C4-2B (cell line): ENCODE results near the gene TBC1D9.
A peak's percentile ranks its signal among the peaks of the same experiment; 100 is the strongest.

Experiments
- H3K27ac ChIP-seq: fragments of 450-650 bp; 2 replicates; pipeline ENCODE4 v1.5.1; 2017
- ZFX ChIP-seq: fragments of 450-650 bp; IDR thresholded peaks from 2 replicates; pipeline ENCODE4 v1.6.1; 2017
- TF ChIP-seq, protein P1 (sequence below): fragments of 450-650 bp; conservative IDR thresholded peaks from 2 replicates; pipeline ENCODE4 v1.5.1; 2017; ENCODE audit warnings: mild to moderate bottlenecking

Gene TBC1D9

DNA sequence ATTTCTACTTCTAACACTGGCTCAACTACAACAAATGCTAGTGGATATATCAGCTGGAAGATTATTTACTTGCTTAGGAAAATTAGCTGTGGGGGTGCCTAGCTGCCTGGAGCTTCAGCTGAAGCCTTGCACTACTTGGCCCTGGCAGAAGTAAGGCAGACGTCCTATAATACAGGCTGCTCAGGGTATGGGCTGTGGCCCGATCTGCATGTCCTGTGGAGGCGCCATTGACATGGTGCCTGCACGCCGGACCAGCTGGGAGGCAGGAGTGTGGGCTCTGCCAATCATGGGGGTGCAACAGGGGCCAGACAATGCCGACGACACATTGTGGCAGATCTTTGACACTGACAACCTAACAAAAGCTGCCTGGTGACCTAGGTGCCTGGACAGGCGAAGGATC lies 155.8 kb downstream of the TBC1D9 start:
- TF ChIP-seq ZFX, result no peak
- TF ChIP-seq, protein P1, sequence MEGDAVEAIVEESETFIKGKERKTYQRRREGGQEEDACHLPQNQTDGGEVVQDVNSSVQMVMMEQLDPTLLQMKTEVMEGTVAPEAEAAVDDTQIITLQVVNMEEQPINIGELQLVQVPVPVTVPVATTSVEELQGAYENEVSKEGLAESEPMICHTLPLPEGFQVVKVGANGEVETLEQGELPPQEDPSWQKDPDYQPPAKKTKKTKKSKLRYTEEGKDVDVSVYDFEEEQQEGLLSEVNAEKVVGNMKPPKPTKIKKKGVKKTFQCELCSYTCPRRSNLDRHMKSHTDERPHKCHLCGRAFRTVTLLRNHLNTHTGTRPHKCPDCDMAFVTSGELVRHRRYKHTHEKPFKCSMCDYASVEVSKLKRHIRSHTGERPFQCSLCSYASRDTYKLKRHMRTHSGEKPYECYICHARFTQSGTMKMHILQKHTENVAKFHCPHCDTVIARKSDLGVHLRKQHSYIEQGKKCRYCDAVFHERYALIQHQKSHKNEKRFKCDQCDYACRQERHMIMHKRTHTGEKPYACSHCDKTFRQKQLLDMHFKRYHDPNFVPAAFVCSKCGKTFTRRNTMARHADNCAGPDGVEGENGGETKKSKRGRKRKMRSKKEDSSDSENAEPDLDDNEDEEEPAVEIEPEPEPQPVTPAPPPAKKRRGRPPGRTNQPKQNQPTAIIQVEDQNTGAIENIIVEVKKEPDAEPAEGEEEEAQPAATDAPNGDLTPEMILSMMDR, result no peak
- H3K27ac ChIP-seq, result no peak overlapping the region

DNA sequence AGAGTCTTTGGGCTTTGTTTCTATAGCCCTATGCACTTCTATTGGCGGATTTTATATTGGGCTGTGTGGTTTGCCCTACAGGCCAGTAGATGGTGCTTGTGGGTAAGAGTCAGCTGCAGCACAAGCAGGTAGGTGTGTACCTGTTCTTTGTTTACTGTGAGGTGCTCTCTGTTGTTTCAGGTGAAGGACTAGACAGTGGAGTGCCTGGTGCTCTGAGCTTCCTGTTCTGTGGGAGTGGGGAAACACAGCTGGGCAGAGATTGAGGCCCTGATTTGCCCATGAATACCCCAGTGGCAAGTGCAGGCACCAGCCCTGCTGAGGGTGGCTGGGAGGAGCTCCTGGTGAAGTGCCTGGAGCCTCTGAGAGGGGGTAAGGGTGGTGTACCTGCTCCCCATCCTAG lies 161.1 kb downstream of the TBC1D9 start:
- TF ChIP-seq ZFX, result no peak
- TF ChIP-seq, protein P1, result peak; percentile 83
- no peak overlapping the region for H3K27ac ChIP-seq

GRCh38 chr4:140584439-140584838 lies 171.7 kb downstream of the TBC1D9 start:
- H3K27ac ChIP-seq, result no peak overlapping the region
- TF ChIP-seq ZFX, result no peak
- TF ChIP-seq, protein P1, result no peak

GRCh38 chr4:140581078-140581477 lies 175.1 kb downstream of the TBC1D9 start:
- TF ChIP-seq ZFX, result no peak
- TF ChIP-seq, protein P1, result no peak
- no peak overlapping the region for H3K27ac ChIP-seq

DNA sequence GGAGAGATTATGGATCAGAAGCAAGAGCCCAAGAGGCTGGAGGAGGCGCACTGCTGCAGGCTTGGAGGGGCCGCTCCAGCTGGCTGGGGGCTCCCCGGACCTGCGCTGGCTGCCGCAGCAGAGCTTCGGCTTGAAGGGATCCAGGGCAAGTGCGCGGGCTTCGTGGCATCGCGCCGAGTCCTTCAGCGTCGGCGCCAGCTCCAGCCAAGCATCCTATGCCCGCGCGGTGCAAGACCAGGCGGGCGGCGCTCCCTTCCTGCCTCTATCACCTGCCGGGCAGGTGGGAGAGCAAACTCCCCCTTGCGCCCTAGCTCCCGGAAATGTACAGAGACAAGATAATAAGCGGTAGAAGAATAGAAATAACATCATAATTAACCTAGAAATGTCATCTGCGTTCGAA lies 176.9 kb downstream of the TBC1D9 start:
- no peak overlapping the region for H3K27ac ChIP-seq
- no peak for TF ChIP-seq ZFX
- TF ChIP-seq, protein P1, result no peak

GRCh38 chr4:140575489-140575888 lies 180.7 kb downstream of the TBC1D9 start:
- H3K27ac ChIP-seq, result no peak overlapping the region
- TF ChIP-seq, protein P1, result no peak
- no peak for TF ChIP-seq ZFX

DNA sequence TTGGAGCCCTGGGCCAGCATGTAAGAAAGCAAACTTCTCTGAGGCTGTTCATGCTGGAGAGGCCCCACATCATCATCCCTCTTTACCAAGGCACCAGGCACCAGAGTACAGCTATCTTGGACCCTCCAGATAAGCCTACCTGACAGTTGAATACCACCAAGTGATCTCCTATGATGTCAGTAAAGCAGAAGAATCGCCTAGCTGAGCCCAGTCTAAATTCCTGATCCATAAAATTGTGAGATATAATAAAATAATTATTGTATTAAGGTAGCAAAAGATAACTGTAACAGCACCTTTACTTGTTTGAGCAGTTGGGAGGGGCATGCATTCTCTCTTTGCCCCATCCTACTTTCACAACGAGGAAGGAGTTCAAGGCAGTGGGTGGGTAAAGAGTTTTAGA lies 184.6 kb downstream of the TBC1D9 start:
- H3K27ac ChIP-seq, result no peak overlapping the region
- TF ChIP-seq ZFX, result no peak
- TF ChIP-seq, protein P1, result no peak
